NCI-H1092 (cell line): ENCODE results near the gene RPS6KA2.
A peak's percentile ranks its signal among the peaks of the same experiment; 100 is the strongest.
"Not testable (repeated sequence)": the region's sequence is repeated elsewhere in the genome, so short reads cannot be mapped to it uniquely, and the experiment has no call there.

Experiments used
- DNase-seq: peaks from one replicate; lab custom pipeline; 2025; lab: John Stamatoyannopoulos, UW

Gene RPS6KA2

DNA sequence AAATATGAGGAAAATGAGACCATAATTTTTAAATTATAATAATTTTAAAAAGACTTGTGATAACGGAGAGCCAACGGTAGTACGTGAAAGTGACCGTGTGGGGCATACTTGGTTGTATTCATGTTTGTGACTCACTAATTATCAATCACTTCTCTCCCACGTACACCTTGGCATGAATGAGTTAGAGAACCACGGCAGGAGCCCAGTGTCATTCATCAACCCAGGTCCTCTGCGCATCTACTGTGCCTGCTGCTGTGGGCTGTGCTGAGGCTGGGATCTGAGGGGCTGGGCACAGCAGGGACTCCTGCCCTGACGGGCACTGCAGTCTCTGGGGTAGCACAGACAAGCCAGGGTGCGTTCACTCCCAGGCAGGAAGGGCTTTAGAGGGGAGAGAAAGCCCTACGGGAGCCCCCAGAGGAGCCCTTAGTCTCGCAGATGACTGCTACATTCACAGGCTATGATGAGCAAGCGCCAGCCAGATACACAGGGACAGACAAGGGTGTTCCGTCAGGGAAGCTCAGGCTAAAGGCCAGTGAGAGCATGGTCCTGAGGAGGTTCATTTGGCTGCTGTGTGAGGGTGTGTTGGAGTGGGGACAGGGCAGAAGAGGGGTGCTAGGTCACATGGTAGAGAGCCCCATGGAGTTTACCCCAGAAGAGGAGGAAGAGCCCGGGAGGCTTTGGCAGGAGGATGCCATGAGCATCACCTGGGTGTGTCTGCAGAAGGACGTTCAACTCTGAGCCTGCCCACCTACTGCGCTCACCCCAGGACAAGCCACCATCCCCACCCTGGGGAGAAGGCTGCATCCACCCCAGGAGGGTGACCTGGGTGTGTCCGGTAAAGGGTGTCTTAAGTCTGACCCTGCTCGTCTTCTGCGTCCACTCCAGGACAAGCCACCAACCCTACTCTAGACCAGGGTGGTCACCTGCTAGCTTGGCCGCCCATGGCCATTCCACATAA, 8.2 kb upstream of the RPS6KA2 start:
- no peak for DNase-seq

- DNase-seq = not testable (repeated sequence)
These were observed 7.5 kb upstream of the RPS6KA2 start for GRCh38 chr6:166634581-166634980.

DNA sequence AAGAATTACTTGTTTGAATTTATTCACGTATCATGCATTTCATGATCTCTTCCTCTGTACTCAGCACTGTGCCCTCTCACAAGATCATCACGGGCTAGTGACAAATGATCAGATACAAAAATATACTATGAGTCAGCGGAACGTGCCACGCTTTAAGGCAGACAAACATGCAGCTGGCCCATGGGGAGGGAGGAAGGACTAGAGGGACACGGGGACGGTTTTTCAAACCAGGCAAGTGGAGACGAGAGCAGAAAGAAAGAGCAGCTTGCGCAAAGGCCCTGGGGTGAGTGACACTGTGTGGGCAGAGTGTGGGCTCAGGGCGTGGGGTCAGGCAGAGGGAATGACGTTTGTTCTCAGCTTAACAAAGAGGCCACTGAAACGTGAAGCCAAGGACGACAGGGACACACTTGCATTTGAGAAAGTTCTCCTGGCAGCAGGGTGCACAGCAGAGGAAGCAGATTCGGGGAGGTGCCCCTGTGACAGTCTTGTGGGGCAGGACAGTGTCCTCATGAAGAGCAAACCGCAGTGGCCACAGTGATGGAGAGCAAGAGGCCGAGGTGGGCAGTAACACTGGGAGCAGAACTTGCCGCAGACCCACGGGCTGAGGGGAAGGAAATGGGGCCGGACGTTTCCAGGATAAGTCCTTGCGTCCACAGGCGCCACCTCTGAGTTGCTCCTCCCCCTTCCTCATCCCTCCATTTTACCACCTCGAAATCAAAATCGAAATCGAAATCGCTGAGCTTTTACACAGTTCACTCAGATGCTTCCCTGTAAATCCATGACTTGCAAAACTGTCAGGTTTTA, 6.9 kb upstream of the RPS6KA2 start:
- no peak for DNase-seq

- DNase-seq = no peak
These were observed 5.7 kb upstream of the RPS6KA2 start for GRCh38 chr6:166632731-166633130.

DNA sequence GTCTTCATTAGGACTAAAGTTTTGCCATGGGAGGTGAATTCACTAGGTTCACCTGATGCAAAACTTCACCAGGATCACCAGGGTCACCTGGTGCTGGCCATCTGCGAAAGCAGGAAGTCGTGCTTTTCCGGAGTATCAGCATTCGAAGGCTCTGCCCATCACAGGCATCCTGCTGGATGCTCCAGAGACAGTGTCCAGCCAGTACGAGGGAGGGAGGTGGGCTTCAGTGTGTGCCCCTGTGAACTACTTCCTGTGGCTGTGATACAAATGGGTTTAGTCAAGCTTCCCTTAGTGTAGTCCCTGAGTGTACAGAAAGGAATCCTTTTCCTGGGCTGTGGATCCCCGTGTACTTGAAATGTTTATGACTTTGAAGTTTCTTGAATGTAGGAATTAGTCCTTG, 3.4 kb upstream of the RPS6KA2 start:
- no peak for DNase-seq

DNA sequence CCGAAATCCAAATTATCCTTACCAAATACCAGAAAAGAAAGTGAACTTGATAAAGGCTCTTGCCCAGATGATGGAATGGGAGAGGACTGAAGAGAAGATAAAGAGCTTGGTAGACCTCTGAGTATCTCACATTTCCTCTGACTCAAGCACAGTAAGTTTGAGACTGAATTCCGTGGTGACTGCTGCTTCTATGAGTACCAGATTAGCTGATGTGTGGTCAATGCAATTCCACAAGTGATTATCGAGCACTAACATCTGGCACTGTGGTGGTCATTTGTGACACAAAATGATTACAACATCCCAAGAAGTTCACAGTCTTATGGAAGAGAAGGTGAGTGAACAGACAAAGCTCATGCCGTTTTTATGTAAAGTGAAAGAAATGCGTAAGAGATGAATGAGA, 2.6 kb upstream of the RPS6KA2 start:
- no peak for DNase-seq

DNA sequence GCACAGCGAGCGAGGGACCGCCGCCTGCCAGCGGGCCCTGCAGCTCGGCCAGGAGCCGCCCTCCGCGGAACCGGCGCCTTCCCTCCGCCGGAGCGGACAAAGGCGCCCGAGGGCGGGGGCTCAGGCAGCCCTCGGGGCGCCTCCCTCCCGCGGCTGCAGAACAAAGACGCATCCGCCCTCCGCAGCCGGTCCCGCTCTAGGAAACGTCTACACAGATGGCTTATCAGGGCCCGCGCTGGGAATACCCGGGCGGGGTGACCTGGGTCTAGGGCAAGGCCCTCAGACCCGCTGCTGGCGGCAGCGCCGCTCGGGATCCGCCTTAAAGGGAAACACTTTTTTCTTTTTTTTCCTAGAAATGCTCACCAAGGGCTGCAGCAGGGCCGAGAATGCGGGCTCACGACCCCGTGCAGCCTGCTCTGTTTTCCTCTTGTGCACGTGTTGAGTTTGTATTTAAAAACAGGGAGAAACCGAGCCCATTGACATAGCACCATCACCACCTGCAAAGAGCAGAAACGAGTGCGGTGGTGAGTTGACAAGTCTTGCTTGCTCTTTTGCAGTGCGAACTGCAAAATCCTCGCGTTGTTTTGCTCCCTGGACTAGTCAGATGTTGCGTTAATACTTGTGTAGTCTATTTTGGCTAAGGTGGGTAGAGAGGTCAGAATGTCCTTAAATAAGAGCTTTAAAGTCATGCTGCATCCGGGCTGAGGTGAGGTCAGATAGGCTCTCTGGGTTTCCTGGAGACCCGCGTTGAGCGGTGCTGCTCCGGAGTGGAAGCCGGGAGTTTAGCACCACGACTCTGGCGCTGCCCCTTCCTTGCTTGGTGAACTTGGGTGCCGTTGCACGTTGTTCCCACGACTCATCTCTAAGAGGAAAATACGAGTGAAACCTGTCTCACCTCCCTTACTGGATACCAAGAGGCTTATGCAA, 1.1 kb upstream of the RPS6KA2 start:
- peak; percentile 79 for DNase-seq

DNA sequence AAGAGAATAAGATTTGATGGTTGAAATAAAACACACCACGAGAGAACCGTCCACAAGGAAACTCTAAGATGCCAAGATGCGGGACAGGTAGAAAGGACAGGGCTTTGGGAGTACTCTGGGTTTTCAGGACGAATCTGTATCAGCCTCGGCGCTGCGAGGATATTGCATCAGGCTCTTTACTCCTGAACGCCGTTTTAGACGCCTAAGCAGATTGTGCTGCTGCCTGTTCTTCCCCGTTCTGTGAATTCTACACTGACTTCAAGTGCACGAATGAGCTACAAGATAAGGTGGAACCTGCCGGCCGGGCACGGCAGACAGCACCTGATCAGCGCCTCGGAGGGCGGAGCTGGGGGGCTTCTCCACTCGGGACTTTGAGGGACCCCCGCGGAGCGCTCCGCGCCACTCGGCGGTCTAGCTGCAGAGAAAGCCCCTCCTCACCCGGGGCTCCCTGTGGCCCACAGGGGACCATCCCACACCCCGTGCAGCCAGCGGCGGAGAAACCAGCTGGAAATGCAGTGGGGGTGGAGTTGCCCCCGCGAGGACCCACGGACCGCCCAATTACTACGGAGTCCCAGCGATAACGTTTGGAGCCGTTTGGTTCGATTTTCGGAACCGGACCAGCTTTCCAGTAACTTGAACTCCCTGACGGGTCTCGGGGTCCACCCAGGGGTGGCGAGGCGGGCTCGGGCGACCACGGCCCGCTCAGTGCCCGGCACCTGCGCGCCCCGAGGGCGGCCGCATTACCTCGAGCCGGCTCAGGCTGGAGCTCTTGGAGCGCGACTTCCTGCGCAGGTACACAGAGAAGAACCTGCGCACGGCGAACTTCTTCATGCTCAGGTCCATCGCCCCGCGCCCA, 646 bp downstream of the RPS6KA2 start:
- DNase-seq = peak; percentile 61

DNA sequence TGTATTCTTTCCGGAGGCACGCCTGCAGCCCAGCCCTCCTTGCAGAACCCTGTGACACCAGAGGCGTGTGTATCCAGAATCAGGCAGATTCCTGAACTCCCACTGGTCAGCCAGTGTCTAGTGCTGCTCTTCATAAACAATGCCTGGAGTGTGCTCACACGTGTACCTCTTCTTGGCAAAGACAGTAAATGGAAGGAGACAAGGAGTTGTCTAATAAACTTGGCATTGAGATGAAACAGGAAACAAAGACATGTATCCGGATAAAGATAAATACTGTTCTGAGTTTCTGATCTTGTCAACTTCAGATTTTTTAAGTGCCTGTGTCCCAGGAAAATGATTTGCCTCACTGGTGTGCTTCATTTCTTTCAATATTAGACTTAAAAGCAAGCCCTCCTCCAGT, 1.7 kb downstream of the RPS6KA2 start:
- no peak for DNase-seq

GRCh38 chr6:166624275-166624674, 2.8 kb downstream of the RPS6KA2 start:
- DNase-seq = no peak

GRCh38 chr6:166623318-166623717, 3.7 kb downstream of the RPS6KA2 start:
- no peak for DNase-seq

DNA sequence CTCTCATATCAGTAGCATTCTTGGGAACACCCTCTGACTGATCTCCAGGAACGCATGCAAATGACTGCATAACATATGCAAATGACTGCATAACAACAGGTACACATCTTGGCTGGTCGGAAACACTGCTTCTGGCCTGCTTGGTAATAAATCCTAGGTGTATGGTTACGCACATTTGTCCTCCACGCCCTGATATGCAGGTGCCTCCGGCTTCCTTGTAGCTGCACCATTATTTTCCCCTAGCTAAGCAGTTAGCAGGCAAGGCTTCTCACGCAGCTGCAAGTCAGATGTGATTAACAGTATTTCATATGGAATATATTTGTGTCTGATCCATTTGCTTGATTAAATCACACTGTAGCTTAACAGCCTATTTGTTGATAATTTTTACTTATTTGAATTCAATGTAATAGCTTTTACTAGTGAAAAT, 5.9 kb downstream of the RPS6KA2 start:
- no peak for DNase-seq

- DNase-seq = no peak
These were observed 6.5 kb downstream of the RPS6KA2 start for GRCh38 chr6:166620478-166621113.

GRCh38 chr6:166619912-166620311, 7.1 kb downstream of the RPS6KA2 start:
- no peak for DNase-seq

- no peak for DNase-seq
These were observed 7.9 kb downstream of the RPS6KA2 start for GRCh38 chr6:166618866-166619761.

DNA sequence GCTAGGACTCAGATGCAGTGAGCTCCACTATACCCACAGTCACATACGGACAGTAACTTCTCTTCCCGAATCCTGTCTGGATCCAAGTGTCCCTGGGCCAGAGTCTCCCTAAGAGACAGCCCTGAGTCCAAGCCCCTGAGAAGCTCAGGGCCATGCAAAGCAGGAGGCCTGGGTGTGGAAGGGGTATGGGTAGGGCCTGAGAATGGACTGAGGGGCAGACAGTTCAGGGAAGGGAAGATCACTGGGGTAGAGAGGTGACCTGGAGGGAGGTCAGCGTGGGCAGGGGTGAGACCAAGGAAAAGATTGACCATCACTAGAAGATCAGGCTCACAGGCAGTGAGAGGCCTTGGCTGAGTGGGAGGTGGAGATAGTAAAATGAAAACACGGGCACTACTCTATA, 8.8 kb downstream of the RPS6KA2 start:
- DNase-seq = no peak

GRCh38 chr6:166617359-166617758, 9.7 kb downstream of the RPS6KA2 start:
- no peak for DNase-seq

DNA sequence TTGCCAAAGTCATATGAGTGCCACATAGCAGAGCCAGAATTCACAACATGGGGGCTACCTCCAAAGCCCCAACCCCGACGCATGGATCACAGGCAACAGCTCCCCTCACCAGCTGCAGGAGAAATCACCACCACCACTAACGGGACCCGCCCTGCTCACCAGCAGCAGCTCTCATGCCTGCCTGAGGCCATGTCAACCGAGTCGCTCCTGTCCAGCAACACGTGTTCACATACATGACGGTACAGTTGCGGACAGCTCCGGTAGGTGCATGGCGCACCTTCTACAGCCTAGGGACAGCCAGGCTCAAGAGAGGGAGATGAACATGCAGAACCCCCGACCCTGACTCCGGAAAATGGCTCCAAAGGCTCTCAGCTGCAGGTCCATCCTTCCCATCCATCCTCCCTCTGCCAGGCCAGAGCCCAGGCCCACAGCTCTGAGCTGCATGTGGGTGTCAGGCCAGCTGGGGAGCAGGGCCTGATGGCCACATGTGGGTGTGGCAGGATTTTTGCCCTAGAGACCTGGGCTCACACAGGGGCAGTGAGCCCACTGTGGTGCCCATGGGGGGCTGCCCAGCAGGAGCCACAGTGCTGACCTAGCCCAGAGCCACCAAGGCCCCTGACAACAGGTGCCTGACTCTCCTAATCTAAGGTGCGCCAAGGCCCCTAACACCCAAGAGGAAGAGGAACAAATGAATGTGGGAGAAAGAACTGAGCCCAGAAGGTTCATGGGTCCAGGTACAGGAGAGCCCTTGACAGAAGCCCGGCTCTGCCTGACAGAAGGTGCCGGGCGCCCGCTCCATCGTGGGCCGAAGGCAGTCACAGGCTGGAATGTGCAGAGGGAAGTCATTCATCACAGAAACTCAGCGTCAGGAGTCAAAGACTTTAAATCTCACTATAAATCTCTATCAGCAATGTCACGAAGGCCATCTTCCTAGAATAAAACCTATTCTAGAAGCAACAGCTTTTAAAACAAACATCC, 10.5 kb downstream of the RPS6KA2 start:
- DNase-seq = no peak
